Endometrial microvascular endothelial cells (primary cell): Measurements from ENCODE around the gene FARS2. TPM values are rescaled to one million over a fixed set of nuclear protein-coding genes. Genes with fewer than 3 reads are reported as not detected.

Experiments
- in situ Hi-C: cut with HindIII; loops from 2 replicates; pipeline ENCODE4 v1.10.0; 2017; ENCODE audit warnings: low sequenced_read_pairs, low pct_unique_long_range_greater_than_20kb; ENCODE audit errors: inconsistent ontology term
- total RNA-seq: library from RNA; depleted of rRNA; stranded (reverse); fragments of >200 nt; gene quantifications from one replicate; pipeline ENCODE4 v1.2.3, GENCODE V29; 2015; ENCODE audit errors: inconsistent ontology term

The FARS2 gene
- total RNA-seq, 1 donor from 2014 or later = 18.2 TPM

GRCh38 chr6:5610640-5611039, 349.3 kb downstream of the FARS2 start:
- in situ Hi-C loops = no loop called here

GRCh38 chr6:5617179-5617578, 355.9 kb downstream of the FARS2 start:
- in situ Hi-C loops = no loop called here

GRCh38 chr6:5619249-5619648, 357.9 kb downstream of the FARS2 start:
- in situ Hi-C loops = no loop called here

GRCh38 chr6:5622276-5623005, 361.1 kb downstream of the FARS2 start:
- in situ Hi-C loops = no loop called here

GRCh38 chr6:5623769-5624168, 362.5 kb downstream of the FARS2 start:
- in situ Hi-C loops = no loop called here

GRCh38 chr6:5624256-5624655, 362.9 kb downstream of the FARS2 start:
- in situ Hi-C loops = no loop called here

GRCh38 chr6:5626727-5627426, 365.6 kb downstream of the FARS2 start:
- in situ Hi-C loops = no loop called here

- in situ Hi-C loops = no loop called here
Measured at GRCh38 chr6:5630636-5631035, 369.3 kb downstream of the FARS2 start.

GRCh38 chr6:5632348-5632935, 371.1 kb downstream of the FARS2 start:
- in situ Hi-C loops = no loop called here

GRCh38 chr6:5634525-5634924, 373.2 kb downstream of the FARS2 start:
- in situ Hi-C loops = no loop called here

- in situ Hi-C loops = no loop called here
Measured at GRCh38 chr6:5636210-5637030, 375.1 kb downstream of the FARS2 start.

- in situ Hi-C loops = no loop called here
Measured at GRCh38 chr6:5637714-5638113, 376.4 kb downstream of the FARS2 start.

GRCh38 chr6:5638666-5639065, 377.4 kb downstream of the FARS2 start:
- in situ Hi-C loops = no loop called here

GRCh38 chr6:5639193-5639592, 377.9 kb downstream of the FARS2 start:
- in situ Hi-C loops = no loop called here

GRCh38 chr6:5640614-5641013, 379.3 kb downstream of the FARS2 start:
- in situ Hi-C loops = no loop called here

GRCh38 chr6:5644523-5645185, 383.3 kb downstream of the FARS2 start:
- in situ Hi-C loops = no loop called here

- in situ Hi-C loops = no loop called here
Measured at GRCh38 chr6:5645328-5646290, 384.3 kb downstream of the FARS2 start.
